Glutamatergic neuron (in vitro differentiated cells): ENCODE results near the gene RALGPS1. TPM values are rescaled to one million over a fixed set of nuclear protein-coding genes. Genes with fewer than 3 reads are reported as not detected.

Experiments used
- DNase-seq: peaks from one replicate; pipeline ENCODE4 v3.0.0; 2022
- H3K27ac Mint-ChIP-seq: one replicate; pipeline ENCODE4 v1.8.0; 2020; ENCODE audit warnings: mild to moderate bottlenecking, mixed read lengths, inconsistent platforms; ENCODE audit not compliant: unreplicated experiment
- H3K27me3 Mint-ChIP-seq: one replicate; pipeline ENCODE4 v1.8.0; 2020; ENCODE audit warnings: mild to moderate bottlenecking, moderate library complexity, mixed read lengths, inconsistent platforms; ENCODE audit not compliant: unreplicated experiment
- H3K36me3 Mint-ChIP-seq: one replicate; pipeline ENCODE4 v1.8.0; 2020; ENCODE audit warnings: mild to moderate bottlenecking, mixed read lengths, inconsistent platforms; ENCODE audit not compliant: unreplicated experiment
- H3K4me1 Mint-ChIP-seq: one replicate; pipeline ENCODE4 v1.8.0; 2020; ENCODE audit warnings: mild to moderate bottlenecking, low read depth, mixed read lengths, inconsistent platforms; ENCODE audit not compliant: unreplicated experiment
- H3K4me3 Mint-ChIP-seq: one replicate; pipeline ENCODE4 v1.8.0; 2020; ENCODE audit warnings: mild to moderate bottlenecking, mixed read lengths, inconsistent platforms; ENCODE audit not compliant: unreplicated experiment
- H3K9me3 Mint-ChIP-seq: one replicate; pipeline ENCODE4 v1.8.0; 2020; ENCODE audit warnings: mild to moderate bottlenecking, moderate library complexity, mixed read lengths, inconsistent platforms; ENCODE audit not compliant: unreplicated experiment
- total RNA-seq: library from RNA; stranded (reverse); fragmentation: NEBNext Ultra II Directional; extraction: Animal tissue kit (Norgen Biotek cat#: 25700); gene quantifications from one replicate; pipeline ENCODE4 v1.2.1, GENCODE V29; 2021; ENCODE audit not compliant: unreplicated experiment
- TF ChIP-seq, protein P1 (sequence below): fragments of 200-600 bp; sonication (generic); IDR thresholded peaks from one replicate; pipeline ENCODE4 v1.5.0; 2021; ENCODE audit not compliant: partially characterized antibody, unreplicated experiment

The RALGPS1 gene
- total RNA-seq, 1 donor from 2014 or later = 23.8 TPM

DNA sequence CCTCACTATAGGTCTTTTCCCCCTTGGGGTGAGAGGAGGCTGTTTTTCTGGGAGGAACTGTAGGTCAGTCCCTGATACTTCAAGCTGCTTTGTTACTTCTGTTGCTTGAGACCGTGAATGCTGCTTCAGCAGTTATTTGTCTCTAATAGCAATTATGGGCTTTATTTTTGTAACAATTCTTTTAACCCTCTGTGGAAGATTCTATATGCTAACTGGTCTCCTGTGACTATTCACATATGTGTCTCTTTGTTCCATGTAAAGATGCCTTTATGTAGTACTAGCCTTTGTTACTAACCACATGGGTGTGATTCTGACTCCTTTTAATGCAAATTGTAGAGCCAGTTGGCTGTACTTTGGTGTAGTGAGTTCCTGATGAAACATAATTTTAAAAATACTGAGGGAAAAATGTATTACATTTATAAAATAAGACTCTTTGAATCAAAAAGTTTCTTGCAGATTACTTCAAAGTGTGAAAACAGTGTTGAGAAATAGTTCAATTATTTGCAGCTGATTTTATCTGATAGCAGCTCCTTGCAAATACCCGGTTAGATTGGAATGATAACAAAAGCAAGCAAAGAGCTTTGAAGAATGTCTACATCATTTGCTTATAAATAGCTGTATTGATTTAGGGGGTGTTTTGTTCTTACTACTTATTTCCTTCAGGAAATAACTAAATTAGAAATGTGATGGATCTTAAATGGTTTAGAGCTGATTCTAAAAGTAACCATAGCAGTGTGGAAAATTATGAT is 161.2 kb downstream of the RALGPS1 start:
- H3K27ac Mint-ChIP-seq = no peak overlapping the region
- peaks cover 17% of the 10 kb centered on the region for H3K36me3 Mint-ChIP-seq
- no peak for DNase-seq
- peaks cover 3% of the 10 kb centered on the region for H3K27me3 Mint-ChIP-seq
- peaks cover 11% of the 10 kb centered on the region for H3K9me3 Mint-ChIP-seq
- TF ChIP-seq, protein P1, sequence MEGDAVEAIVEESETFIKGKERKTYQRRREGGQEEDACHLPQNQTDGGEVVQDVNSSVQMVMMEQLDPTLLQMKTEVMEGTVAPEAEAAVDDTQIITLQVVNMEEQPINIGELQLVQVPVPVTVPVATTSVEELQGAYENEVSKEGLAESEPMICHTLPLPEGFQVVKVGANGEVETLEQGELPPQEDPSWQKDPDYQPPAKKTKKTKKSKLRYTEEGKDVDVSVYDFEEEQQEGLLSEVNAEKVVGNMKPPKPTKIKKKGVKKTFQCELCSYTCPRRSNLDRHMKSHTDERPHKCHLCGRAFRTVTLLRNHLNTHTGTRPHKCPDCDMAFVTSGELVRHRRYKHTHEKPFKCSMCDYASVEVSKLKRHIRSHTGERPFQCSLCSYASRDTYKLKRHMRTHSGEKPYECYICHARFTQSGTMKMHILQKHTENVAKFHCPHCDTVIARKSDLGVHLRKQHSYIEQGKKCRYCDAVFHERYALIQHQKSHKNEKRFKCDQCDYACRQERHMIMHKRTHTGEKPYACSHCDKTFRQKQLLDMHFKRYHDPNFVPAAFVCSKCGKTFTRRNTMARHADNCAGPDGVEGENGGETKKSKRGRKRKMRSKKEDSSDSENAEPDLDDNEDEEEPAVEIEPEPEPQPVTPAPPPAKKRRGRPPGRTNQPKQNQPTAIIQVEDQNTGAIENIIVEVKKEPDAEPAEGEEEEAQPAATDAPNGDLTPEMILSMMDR = no peak
- peaks cover 17% of the 10 kb centered on the region for H3K4me1 Mint-ChIP-seq
- H3K4me3 Mint-ChIP-seq = peak overlapping the region; percentile 9

DNA sequence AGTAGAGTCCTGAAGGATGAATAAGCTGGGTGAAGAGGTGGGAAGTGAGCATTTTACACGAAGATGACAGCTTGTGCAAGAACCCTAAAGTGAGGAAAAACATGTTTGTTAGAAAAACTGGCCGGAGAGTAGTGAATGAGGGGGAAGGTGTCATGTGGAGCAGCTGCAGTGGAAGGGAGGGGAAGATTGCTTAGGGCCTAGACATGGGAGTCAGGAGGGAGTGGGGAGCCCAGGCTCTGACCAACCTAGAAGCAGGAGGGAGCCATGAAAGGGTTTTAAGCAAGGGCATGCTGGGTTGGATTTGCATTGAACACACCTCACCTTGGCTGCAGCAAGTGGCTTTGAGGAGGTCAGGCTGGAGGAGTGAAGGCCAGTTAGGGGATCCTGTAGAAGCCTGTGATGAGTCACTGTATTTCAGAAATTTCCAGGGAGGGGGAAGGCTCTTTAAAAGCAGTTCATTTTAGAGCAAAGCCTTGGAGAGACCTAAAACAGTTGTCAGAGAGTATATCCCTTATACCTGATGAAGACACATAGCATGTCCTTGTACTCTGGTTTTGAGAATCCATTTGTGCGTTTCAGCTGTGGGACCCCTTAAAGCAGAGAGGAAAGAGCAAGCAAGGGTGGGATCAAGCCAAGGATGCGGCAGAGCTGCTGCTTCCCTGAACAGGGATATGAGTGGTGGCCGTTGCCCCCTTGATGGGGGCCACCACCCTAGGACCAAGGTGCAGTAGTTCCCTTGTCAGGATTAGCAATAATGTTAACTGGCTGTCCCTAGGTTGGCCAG is 162.5 kb downstream of the RALGPS1 start:
- no peak for DNase-seq
- Mint-ChIP-seq H3K36me3 (peaks cover 13% of the 10 kb centered on the region), H3K4me3 (no peak overlapping the region), H3K4me1 (peaks cover 21% of the 10 kb centered on the region), H3K27me3 (peaks cover 5% of the 10 kb centered on the region), H3K9me3 (peaks cover 11% of the 10 kb centered on the region), H3K27ac (no peak overlapping the region)
- TF ChIP-seq, protein P1 = no peak

DNA sequence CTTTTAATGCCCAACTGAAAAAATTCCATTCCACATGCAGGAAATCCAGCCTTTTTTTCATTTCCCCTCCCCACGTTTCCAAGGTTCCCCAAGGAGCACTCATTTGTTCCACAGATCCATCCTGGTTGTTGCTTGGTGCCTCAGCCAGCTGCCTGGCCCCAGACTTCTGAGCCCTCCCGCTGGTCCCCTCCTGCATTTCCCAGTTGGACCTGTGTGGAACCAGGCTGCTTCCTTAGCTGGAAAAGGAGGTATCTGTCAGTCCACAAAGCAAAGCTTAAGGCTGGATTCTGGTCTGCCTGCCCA is 163.0 kb downstream of the RALGPS1 start:
- no peak overlapping the region for H3K27ac Mint-ChIP-seq
- H3K27me3 Mint-ChIP-seq = peaks cover 5% of the 10 kb centered on the region
- H3K36me3 Mint-ChIP-seq = peaks cover 8% of the 10 kb centered on the region
- peaks cover 21% of the 10 kb centered on the region for H3K4me1 Mint-ChIP-seq
- TF ChIP-seq, protein P1 = no peak
- no peak overlapping the region for H3K4me3 Mint-ChIP-seq
- no peak for DNase-seq
- H3K9me3 Mint-ChIP-seq = peaks cover 11% of the 10 kb centered on the region

GRCh38 chr9:127078336-127078735 is 163.8 kb downstream of the RALGPS1 start:
- H3K4me1 Mint-ChIP-seq = peaks cover 21% of the 10 kb centered on the region
- no peak overlapping the region for H3K27ac Mint-ChIP-seq
- TF ChIP-seq, protein P1 = no peak
- peaks cover 3% of the 10 kb centered on the region for H3K36me3 Mint-ChIP-seq
- H3K27me3 Mint-ChIP-seq = peaks cover 7% of the 10 kb centered on the region
- H3K4me3 Mint-ChIP-seq = no peak overlapping the region
- peaks cover 10% of the 10 kb centered on the region for H3K9me3 Mint-ChIP-seq
- DNase-seq = no peak

- TF ChIP-seq, protein P1 = no peak
- Mint-ChIP-seq H3K4me3 (no peak overlapping the region), H3K27ac (no peak overlapping the region), H3K27me3 (peaks cover 7% of the 10 kb centered on the region), H3K36me3 (peaks cover 3% of the 10 kb centered on the region), H3K4me1 (peaks cover 21% of the 10 kb centered on the region), H3K9me3 (peaks cover 10% of the 10 kb centered on the region)
- no peak for DNase-seq
Observed at GRCh38 chr9:127078988-127079387, 164.4 kb downstream of the RALGPS1 start.
